ENCODE measurements around the gene THADA. TPM values are rescaled to one million over a fixed set of nuclear protein-coding genes. Genes with fewer than 3 reads are reported as not detected.
"Not testable (repeated sequence)": the region's sequence is repeated elsewhere in the genome, so short reads cannot be mapped to it uniquely, and the experiment has no call there.

The THADA gene
- total RNA-seq, 1 donor, result 33.2 TPM

GRCh38 chr2:43300222-43300621 is 295.6 kb downstream of the THADA start:
- DNase-seq (ENCODE audit: low read depth), result no peak
- no peak overlapping the region for H3K4me3 ChIP-seq (ENCODE audit: low read depth, low read length)
- TF ChIP-seq CTCF (IDR thresholded peaks at IDR 0.05; ENCODE audit: insufficient read depth, low read depth, low read length), result no peak

GRCh38 chr2:43298500-43298899 is 297.3 kb downstream of the THADA start:
- no peak for TF ChIP-seq CTCF (IDR thresholded peaks at IDR 0.05; ENCODE audit: insufficient read depth, low read depth, low read length)
- H3K4me3 ChIP-seq (ENCODE audit: low read depth, low read length), result no peak overlapping the region

GRCh38 chr2:43297740-43298139 is 298.1 kb downstream of the THADA start:
- not testable (repeated sequence) for DNase-seq (ENCODE audit: low read depth); H3K4me3 ChIP-seq (ENCODE audit: low read depth, low read length)

More at GRCh38 chr2:43298500-43298899, 297.3 kb downstream of the THADA start:
- peak; percentile 73 for DNase-seq (ENCODE audit: low read depth)

- DNase-seq (ENCODE audit: low read depth), result no peak
- TF ChIP-seq CTCF (IDR thresholded peaks at IDR 0.05; ENCODE audit: insufficient read depth, low read depth, low read length), result no peak
- no peak overlapping the region for H3K4me3 ChIP-seq (ENCODE audit: low read depth, low read length)
Measured at GRCh38 chr2:43294973-43295603, 300.8 kb downstream of the THADA start.

GRCh38 chr2:43293744-43294695 is 301.8 kb downstream of the THADA start:
- no peak for TF ChIP-seq CTCF (IDR thresholded peaks at IDR 0.05; ENCODE audit: insufficient read depth, low read depth, low read length)
- H3K4me3 ChIP-seq (ENCODE audit: low read depth, low read length), result no peak overlapping the region
- DNase-seq (ENCODE audit: low read depth), result peak; percentile 100

GRCh38 chr2:43292851-43293743 is 302.7 kb downstream of the THADA start:
- H3K4me3 ChIP-seq (ENCODE audit: low read depth, low read length), result no peak overlapping the region
- DNase-seq (ENCODE audit: low read depth), result peak; percentile 71
- TF ChIP-seq CTCF (IDR thresholded peaks at IDR 0.05; ENCODE audit: insufficient read depth, low read depth, low read length), result no peak

Data from fibroblast of villous mesenchyme (primary cell).